HG03135 (cell line): Measurements from ENCODE around the gene IP6K3.

Experiments
- ATAC-seq: cut with Tn5 transposase; IDR thresholded peaks from one replicate; pipeline ENCODE4 v1.9.1; 2021; ENCODE audit warnings: mild to moderate bottlenecking, moderate library complexity; ENCODE audit not compliant: unreplicated experiment

Gene IP6K3

GRCh38 chr6:33777398-33778388, 31.0 kb upstream of the IP6K3 start:
- no peak for ATAC-seq

GRCh38 chr6:33776764-33777163, 30.1 kb upstream of the IP6K3 start:
- no peak for ATAC-seq

GRCh38 chr6:33776186-33776585, 29.5 kb upstream of the IP6K3 start:
- no peak for ATAC-seq

- no peak for ATAC-seq
These were observed 28.1 kb upstream of the IP6K3 start for GRCh38 chr6:33774774-33775173.

GRCh38 chr6:33772902-33773472, 26.3 kb upstream of the IP6K3 start:
- no peak for ATAC-seq

- no peak for ATAC-seq
These were observed 25.6 kb upstream of the IP6K3 start for GRCh38 chr6:33772082-33772830.

GRCh38 chr6:33771146-33772081, 24.7 kb upstream of the IP6K3 start:
- ATAC-seq: no peak

GRCh38 chr6:33770833-33771145, 24.1 kb upstream of the IP6K3 start:
- ATAC-seq: no peak

GRCh38 chr6:33770124-33770832, 23.6 kb upstream of the IP6K3 start:
- ATAC-seq: no peak

- ATAC-seq: no peak
These were observed 22.6 kb upstream of the IP6K3 start for GRCh38 chr6:33769248-33769821.

GRCh38 chr6:33768644-33769120, 22.0 kb upstream of the IP6K3 start:
- no peak for ATAC-seq

- ATAC-seq: no peak
These were observed 20.5 kb upstream of the IP6K3 start for GRCh38 chr6:33766921-33767907.

- ATAC-seq: no peak
These were observed 18.7 kb upstream of the IP6K3 start for GRCh38 chr6:33765368-33765767.

- no peak for ATAC-seq
These were observed 17.3 kb upstream of the IP6K3 start for GRCh38 chr6:33764036-33764435.

- ATAC-seq: no peak
These were observed 16.8 kb upstream of the IP6K3 start for GRCh38 chr6:33763483-33763882.

- no peak for ATAC-seq
These were observed 16.0 kb upstream of the IP6K3 start for GRCh38 chr6:33762713-33763112.

GRCh38 chr6:33761922-33762629, 15.4 kb upstream of the IP6K3 start:
- no peak for ATAC-seq

GRCh38 chr6:33761581-33761921, 14.8 kb upstream of the IP6K3 start:
- no peak for ATAC-seq
